HG03135 (cell line): ENCODE results near the gene P2RY8.
"Not testable (repeated sequence)": the region's sequence is repeated elsewhere in the genome, so short reads cannot be mapped to it uniquely, and the experiment has no call there.

ENCODE experiments used
- ATAC-seq: cut with Tn5 transposase; IDR thresholded peaks from one replicate; pipeline ENCODE4 v1.9.1; 2021; ENCODE audit warnings: mild to moderate bottlenecking, moderate library complexity; ENCODE audit not compliant: unreplicated experiment

The P2RY8 gene

DNA sequence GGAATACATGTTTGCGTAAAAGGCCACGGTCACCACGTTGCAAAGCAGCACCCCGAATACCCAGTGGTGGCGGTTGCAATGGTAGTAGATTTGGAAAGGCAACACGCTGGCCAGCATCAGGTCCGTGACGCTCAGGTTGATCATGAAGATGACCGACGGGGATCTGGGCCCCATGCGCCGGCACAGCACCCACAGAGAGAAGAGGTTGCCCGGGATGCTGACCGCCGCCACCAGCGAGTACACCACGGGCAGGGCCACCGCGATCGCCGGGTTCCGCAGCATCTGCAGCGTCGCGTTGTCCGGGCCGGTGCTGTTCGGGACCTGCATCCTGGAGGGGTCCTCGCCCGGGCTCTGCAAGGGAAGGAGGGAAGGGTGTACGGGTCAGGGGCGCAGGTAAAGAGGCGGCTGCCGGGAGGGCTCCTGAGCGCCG is 70.7 kb downstream of the P2RY8 start:
- ATAC-seq, result no peak

DNA sequence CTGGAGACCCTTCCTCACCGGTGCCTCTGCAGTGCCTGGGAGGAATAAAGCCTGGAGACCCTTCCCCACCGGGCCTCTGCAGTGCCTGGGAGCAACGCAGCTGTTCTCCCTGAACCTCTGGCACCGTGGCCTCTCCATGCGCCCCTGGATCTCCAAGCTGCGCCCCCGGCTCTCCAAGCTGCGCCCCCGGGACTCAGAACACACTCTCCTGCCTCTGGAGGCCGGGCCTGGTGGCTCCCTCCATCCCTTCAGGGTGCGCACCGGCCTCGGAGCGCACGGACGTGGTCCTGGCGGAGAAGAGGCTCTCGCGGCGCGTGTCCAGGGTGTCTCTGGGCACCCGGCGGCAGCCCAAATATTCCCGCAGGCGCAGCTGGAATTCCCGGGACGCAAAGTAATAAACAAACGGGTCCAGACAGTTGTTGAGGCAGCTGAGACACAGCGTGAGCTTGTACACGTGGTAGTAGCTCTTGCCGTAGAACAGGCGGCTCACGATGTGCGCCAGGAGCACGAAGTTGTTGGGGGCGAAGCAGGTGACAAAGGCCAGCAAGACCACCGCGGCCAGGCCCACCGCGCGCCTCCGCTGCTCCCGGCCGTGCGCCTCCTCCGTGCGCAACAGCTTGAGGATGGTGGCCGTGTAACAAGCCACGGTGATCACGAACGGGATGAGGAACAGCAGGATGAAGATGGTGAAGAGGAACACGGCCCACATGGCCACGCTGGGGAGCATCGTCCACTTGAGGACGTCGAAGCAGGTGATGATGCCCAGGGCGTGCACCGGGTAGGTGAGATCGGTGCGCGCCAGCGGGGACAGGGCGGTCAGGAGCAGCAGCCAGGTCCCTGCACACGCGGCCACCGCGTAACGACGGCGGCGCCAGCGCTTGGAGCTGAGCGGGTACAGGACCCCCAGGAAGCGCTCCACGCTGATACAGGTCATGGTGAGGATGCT is 71.4 kb downstream of the P2RY8 start:
- no peak for ATAC-seq

DNA sequence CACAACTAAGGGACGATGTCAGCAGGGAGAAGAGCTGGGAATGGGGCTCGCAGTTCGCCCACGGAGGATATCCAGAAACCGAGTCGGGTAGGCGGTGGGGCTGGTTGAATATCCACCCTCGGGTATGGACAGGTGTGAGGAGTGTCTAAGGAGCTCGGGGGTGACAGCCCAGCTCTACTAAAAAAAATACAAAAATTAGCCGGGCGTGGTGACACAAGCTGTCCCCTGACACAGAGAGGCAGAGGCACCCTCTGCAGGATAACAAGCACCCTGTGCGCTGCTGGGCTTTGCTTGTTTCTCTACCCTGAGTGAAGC is 72.1 kb downstream of the P2RY8 start:
- ATAC-seq, result no peak

DNA sequence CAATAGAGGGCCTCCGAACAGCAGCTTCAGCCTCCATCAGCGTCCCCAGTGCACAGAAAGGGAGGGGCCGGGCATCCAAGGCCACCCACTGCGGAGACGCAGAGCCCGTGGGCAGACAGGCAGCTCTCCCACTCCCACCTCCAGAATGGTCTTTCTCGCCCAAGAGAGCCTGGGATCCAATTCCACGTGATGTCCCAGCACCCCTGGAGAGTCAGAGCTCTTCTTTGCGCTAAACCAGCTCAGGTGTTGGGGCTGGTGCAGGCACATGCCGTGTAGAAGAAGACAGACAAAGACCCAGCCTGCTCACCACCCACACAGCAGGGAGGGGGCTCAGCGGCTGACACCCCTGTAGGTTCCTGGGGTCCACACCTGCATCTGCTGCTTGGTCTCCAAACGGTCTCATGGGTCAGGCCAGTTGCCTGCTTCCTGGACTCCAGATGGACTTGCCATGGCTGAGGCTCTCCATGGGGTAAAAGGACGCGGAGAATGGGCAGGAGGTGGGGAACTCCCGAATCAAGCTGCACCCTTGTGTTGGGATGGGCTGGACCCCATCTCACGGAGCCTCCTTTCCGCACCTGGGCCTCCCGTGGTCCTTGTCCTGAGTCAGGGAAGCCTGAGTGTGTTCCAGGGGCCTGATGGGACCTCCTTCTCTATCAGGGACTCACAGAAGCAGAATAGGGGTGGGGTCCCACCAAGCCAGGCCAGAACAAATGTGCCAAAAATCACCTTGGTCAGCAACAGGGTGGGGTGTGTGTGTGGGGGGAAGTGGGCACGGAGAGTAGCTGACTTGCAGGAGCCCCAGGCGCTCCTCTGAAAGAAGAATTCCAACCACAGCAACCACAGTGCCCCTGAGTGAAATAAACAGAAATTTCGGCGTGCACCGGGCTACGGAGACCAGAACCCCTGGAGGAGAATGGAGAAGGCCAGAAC is 72.7 kb downstream of the P2RY8 start:
- ATAC-seq, result no peak

DNA sequence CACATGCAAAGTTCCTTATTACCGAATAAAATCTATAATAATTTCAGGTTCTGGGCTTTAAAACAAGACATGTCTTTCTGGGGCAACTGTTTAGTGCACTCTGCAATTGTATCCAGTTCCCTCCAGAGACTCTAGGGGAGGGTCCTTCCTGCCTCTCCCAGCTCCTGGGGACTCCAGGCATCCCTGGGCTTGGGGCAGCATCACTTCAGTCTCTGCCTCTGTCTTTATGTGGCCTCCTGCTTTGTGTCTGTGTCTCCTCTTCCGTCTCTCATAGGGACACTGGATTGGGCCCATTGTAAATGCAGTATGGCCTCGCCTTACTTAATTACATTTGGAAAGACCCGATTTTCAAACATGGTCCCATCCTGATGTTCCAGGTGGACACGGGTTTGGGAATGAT is 73.4 kb downstream of the P2RY8 start:
- ATAC-seq, result no peak

DNA sequence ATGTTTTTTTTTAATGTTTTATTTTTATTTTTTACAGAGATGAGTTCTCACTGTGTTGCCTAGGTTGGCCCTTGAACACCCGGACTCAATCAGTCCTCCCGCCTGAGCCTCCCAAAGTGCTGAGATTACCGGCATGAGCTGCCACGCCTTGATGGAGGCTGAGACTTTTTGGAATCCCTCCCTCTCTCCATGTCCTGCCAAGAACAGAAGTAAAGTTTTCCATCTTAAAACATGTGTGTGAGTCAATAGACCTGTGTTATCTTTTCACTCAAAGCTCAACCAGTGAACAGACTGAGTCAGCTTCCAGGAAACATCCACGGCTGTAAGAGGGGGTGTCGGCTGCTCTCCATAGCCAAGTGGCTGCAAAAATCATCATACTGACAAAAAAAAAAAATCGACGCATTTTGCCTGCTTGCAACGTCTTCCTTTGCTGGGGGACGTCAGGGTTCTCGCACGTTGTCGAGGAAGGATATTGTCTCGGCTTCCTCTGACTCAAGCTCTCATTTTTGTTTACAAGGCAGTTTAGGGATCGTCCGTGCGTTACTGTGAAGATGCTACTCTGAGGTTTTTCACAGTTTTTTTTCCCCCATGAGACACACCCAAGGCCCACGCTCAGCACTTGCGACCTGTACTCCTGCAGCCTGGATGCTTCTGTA is 74.3 kb downstream of the P2RY8 start:
- no peak for ATAC-seq

DNA sequence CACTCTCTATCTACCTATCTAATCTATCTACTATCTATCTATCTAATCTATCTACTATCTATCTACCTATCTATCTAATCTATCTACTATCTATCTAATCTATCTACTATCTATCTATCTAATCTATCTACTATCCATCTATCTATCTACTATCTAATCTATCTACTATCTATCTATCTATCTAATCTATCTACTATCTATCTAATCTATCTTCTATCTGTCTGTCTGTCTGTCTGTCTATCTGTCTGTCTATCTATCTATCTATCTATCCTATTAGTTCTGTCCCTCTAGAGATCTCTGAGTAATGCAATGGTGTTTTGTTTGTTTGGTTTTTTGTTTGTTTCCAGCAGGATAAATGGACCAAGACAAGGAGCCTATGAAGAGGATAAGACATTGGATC is 74.9 kb downstream of the P2RY8 start:
- no peak for ATAC-seq

DNA sequence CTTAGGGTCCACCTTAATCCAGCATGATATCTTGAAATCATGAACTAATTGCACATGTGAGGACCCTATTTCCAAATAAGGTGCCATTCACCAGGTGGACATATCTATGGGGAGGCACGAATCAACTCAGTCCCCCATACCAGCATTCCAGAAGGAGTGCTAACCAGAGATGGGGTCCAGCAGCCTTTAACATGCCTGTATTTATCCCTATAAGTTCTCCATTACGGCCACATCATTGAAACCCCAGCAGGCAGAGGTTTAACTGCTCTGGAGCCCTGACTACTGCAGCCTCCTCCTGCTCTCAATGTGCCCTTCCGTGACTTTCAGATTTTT is 81.1 kb downstream of the P2RY8 start:
- no peak for ATAC-seq

DNA sequence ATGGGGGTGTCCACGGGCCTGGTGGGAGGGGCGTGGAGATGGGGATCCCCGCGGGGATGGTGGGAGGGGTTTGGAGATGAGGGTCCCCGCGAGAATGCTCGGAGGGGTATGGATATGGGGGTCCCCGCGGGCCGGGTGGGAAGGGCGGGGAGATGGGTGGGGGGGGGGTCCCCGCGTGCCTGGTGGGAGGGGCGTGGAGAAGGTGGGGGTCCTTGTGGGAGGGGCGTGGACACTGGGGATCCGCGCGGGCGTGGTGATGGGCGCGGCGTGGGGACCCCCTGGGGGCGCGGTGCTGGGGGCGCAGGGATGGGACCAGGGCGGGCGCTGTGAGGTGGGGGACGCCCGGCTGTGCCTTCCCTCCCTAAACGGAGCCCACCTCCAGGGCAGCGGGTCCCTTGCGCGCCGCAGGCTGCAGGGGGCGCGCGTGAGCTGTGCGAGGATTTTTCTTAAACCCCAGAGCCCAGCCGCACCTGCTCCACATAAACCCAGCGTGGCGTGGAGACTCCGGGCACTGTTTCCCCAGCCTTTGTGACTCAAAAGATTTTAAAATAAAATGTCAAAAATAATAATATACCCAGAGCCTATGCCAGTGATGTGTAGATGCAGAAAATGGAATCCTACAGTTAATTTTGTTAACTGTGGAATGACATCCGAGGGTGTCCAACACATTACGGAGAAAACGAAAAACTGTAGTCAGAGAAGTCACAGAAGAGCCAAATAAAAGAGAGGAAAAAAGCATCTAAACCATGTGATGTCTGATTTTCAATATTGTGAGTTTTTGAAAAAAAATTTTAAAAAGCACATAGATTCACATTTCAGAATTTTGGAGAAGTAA is 82.8 kb downstream of the P2RY8 start:
- ATAC-seq, result peak; percentile 37

DNA sequence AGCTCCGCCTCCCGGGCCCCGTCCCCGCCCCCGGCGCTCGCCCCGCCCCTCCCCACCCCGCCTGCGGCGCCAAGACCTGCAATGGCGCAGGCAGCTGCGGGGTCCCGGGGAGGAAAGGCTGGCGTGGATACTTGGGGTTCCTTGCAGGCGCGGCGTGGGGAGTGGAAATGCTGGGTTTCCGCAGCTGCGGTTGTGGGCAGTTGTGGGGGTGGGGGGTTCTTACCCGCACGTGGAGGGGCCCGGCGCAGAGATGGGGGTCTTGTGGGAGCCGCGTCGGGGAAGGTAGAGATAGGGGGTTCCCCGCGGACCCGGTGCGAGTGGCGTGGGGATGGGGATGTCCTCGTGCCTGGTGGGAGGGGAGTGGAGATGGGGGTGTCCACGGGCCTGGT is 83.6 kb downstream of the P2RY8 start:
- ATAC-seq, result peak; percentile 41

DNA sequence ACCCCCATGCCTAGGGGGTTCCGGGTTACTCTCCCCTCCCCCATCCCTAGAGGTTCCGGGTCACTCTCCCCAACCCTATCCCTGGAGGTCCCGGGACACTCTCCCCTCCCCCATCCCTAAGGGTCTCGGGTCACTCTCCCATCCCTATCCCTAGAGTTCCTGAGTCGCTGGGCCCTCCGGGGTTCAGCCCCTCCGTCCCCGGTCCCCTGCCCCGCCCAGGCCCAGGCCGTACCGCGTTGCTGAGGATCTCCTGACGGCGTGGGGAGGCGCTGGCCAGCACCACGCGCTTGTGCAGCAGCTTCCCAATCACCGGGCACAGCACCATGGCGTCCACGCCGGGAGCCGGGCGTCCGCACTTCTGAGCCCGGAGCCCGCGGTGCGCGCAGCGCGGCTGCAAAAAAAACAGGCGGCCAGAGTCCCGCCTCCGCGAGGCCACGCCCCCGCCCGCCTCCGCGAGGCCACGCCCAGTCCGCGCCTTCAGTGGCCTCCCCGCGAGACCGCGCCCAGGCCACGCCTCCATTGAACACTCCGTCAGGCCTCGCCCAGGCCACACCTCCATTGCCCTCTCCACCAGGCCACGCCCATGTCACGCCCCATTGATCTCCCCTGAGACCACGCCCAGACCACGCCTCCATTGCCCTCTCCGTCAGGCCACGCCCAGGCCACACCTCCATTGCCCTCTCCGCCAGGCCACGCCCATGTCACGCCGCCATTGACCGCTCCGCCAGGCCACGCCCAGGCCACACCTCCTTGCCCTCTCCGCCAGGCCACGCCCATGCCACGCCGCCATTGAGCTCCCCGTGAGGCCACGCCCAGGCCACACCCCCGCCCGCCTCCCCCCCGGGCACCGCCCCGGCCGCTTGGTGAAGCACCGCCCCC is 84.2 kb downstream of the P2RY8 start, which contains the start of gene ASMTL:
TSS of gene ASMTL (minus strand) at position 394 of the 879 bp plus-strand sequence. CDS start at position 325, 69 bp downstream.
- peak; percentile 70 for ATAC-seq

DNA sequence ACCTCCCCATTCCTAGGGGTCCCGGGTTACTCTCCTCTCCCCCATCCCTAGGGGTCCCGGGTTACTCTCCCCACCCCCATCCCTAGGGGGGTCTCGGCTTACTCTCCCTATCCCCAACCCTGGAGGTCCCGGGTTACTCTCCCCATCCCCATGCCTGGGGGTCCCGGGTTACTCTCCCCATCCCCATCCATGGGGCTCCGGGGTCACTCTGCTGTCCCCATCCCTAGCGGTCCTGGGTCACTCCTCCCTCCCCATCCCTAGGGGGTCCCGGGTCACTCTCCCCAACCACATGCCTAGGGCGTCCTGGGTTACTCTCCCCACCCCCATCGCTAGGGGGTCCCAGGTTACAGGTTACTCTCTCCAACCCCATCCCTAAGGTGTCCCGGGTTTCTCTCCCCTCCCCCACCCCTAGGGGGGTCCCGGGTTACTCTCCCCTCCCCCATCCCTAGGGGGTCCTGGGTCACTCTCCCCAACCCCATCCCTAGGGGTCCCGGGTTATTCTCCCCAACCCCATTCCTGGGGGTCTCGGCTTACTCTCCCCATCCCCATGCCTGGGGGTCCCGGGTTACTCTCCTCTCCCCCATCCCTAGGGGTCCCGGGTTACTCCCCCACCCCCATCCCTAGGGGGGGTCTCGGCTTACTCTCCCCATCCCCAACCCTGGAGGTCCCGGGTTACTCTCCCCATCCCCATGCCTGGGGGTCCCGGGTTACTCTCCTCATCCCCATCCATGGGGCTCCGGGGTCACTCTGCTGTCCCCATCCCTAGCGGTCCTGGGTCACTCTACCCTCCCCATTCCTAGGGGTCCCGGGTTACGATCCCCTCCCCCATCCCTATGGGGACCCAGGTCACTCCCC is 85.1 kb downstream of the P2RY8 start:
- no peak for ATAC-seq

DNA sequence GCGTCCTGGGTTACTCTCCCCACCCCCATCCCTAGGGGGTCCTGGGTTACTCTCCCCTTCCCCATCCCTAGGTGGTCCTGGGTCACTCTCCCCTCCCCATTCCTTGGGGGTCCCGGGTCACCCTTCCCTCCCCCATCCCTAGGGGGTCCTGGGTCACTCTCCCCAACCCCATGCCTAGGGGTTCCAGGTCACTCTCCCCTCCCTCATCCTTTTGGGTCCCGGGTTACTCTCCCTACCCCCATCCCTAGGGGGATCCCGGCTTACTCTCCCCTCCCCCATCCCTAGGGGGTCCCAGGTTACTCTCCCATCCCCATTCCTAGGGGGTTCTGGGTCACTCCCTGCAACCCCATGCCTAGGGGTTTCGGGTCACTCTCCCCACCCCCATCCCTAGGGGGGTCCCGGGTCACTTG is 85.7 kb downstream of the P2RY8 start:
- no peak for ATAC-seq

DNA sequence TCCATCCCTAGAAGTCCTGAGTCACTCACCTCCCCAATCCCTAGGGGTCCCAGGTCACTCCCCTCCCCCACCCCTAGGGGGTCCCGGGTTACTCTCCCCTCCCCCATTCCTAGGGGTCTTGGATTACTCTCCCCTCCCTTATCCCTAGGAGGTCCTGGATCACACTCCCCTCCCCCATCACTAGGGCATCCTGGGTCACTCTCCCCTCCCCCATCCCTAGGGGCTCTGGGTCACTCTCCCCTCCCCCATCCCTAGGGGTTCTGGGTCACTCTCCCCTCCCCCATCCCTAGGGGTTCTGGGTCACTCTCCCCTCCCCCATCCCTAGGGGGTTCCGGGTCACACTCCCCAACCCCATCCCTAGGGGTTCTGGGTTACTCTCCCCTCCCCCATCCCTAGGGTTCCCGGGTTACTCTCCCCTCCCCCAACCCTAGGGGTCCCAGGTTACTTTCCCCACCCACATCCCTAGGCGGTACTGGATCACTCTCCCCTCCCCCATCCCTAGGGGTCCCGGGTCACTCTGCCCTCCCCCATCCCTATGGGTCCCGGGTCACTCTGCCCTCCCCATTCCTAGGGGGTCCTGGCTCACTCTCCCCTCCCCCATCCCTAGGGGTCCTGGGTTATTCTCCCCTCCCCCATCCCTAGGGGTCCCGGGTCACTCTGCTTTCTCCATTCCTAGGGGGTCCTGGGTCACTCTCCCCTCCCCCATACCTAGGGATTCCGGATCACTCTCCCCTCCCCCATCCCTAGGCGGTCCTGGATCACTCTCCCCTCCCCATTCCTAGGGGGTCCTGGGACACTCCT is 86.4 kb downstream of the P2RY8 start:
- no peak for ATAC-seq

DNA sequence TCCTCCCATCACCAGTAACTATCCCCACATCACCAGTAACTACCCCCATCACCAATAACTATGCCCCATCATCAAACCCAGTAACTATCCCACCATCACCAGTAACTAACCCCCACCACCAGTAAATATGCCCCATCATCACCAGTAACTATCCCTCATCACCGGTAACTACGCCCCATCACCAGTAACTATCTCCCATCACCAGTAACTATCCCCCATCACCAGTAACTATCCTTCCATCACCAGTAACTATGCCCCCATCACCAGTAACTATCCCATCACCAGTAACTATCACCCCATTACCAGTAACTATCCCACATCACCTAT is 87.2 kb downstream of the P2RY8 start:
- ATAC-seq, result no peak

DNA sequence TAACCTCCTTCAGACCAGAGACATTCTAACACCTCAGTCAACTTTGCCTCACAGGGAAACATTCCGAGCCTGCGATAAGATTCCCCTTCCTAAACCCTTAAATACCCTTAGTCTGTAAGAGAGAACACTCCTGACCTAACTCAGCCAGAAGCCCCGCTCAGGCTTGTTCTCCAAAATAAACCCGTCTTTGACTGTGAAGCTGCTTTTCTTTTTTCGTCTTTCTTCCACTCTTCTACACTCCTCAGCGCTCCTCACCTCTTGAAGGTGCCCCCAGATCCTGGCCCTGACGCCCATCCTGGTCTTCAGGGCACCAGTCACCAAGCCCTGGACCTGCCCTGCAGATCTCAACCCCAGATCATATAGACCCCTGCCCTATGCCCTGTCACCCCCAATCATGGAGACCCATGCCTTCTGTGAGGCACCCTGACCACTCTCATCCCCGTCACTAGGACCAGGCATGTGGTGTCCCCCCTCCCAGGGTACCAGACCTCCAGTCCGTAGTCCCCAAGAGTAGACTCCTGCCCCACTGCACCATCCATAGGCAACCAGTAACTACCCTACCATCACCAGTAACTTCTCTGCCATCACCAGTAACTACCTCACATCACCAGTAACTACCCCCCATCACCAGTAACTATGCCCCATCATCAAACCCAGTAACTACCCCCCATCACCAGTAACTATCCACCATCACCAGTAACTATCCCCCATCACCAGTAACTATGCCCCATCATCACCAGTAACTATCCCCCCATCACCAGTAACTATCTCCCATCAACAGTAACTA is 87.8 kb downstream of the P2RY8 start:
- ATAC-seq, result no peak

DNA sequence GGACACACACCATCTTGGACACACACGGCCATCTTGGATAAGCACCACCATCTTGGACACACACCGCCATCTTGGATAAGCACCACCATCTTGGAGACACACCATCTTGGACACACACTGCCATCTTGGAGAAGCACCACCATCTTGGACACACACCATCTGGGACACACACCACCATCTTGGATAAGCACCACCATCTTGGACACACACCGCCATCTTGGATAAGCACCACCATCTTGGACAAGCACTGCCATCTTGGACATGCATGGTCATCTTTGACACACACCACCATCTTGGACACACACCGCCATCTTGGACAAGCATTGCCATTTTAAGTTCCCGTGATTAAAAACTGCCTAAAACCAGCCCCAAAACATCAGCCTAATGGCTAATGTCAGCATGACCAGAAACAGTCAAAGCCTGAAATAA is 88.4 kb downstream of the P2RY8 start:
- ATAC-seq, result not testable (repeated sequence)
